ENCODE results near the gene KATNBL1. TPM values are rescaled to one million over a fixed set of nuclear protein-coding genes. Genes with fewer than 3 reads are reported as not detected.

KATNBL1 gene
- total and polyA plus RNA-seq, 4 donors: 16.4 to 64.7 (median 48.3) TPM

DNA sequence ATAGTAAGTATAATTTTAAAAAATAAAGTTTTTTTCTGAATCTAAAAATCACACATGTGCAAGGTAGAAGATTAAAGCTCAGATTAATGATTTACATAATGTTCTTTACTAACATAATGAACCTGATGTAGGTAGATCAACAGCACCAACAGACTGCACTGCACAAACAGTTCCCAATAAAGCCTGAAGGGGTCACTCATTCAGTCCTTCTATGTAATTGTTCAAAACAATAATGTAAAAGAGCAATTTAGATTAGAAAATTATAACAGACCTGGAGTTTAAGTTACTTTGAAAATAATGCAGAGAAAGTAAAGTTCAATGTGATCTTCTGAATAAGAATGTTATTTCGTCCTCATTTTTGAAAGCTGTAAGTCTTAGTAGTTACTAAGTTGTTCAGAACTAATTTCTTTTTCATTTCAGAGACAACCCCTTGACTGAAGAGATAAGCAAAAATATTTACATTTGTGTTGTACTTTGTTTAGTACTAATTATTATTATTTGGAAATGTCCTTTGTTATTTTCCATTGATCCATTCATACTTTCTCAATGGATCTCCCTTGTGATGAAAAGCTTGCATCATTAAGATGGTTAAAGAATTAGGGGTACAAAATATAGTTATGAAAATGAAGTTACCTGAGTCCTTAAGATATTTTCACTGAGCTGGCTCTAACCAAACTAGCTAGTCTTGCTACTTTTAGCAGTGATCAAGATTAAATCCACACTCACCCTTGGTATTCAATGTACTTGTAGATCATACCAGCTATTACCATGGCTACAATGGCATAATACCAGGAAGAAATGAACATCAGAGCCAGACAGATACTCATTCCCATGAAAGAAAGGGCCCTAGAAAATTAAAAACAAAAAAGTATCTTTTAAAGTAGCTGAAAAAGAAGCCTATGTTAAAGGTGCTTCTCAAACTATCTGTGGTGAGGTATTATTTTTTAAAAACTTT, 31.8 kb upstream of the KATNBL1 start:
- Histone ChIP-seq H3K9me3 (ENCODE audit: control insufficient read depth, low read length) (no peaks in the 10 kb centered on the region), H3K4me1 (ENCODE audit: control insufficient read depth in 1 of 2, insufficient read depth in 2 of 2, low read length in 2 of 2) (no peaks in the 10 kb centered on the region), H3K27ac (ENCODE audit: low read depth in 1 of 2, low read length in 2 of 2) (no peak overlapping the region), H3K27me3 (ENCODE audit: control insufficient read depth in 1 of 2, insufficient read depth in 2 of 2, low read length in 1 of 2) (no peaks in the 10 kb centered on the region), H3K36me3 (ENCODE audit: control insufficient read depth in 1 of 2, insufficient read depth in 2 of 2, low read length in 1 of 2) (peaks cover 10 to 12% of the 10 kb centered on the region in 2 donors), H3K4me3 (ENCODE audit: low read length in 2 of 2) (no peak overlapping the region)
- no peak for DNase-seq
- 40 to 42% methylated on average over 1 of the region's 1 CpG for WGBS, 2 donors
- intact Hi-C loops (cut with DNase I): loop anchor here in 1 of 2 donors (5.0 kb wide), 1 partner anchor 101 kb away; the partner anchor contains the start of genes NOP10 and NUTM1
- no peak for ATAC-seq (ENCODE audit: low FRiP score)

- 86 to 91% methylated on average over 3 of the region's 3 CpGs for WGBS, 2 donors
- no peaks in the 10 kb centered on the region for H3K9me3 ChIP-seq (ENCODE audit: control insufficient read depth, low read length)
- DNase-seq: no peak
- no peaks in the 10 kb centered on the region for H3K4me1 ChIP-seq (ENCODE audit: control insufficient read depth in 1 of 2, insufficient read depth in 2 of 2, low read length in 2 of 2)
- no peak overlapping the region for H3K27ac ChIP-seq (ENCODE audit: low read depth in 1 of 2, low read length in 2 of 2)
- no peaks in the 10 kb centered on the region for H3K27me3 ChIP-seq (ENCODE audit: control insufficient read depth in 1 of 2, insufficient read depth in 2 of 2, low read length in 1 of 2)
- H3K36me3 ChIP-seq (ENCODE audit: control insufficient read depth in 1 of 2, insufficient read depth in 2 of 2, low read length in 1 of 2): peaks cover 12% of the 10 kb centered on the region in 2 donors
- intact Hi-C loops (cut with DNase I): loop anchor here in 1 of 2 donors (5.0 kb wide), 1 partner anchor 102 kb away; the partner anchor contains the start of genes NOP10 and NUTM1
- H3K4me3 ChIP-seq (ENCODE audit: low read length in 2 of 2): no peak overlapping the region
- no peak for ATAC-seq (ENCODE audit: low FRiP score)
These were observed 30.6 kb upstream of the KATNBL1 start for GRCh38 chr15:34240537-34240936.

DNA sequence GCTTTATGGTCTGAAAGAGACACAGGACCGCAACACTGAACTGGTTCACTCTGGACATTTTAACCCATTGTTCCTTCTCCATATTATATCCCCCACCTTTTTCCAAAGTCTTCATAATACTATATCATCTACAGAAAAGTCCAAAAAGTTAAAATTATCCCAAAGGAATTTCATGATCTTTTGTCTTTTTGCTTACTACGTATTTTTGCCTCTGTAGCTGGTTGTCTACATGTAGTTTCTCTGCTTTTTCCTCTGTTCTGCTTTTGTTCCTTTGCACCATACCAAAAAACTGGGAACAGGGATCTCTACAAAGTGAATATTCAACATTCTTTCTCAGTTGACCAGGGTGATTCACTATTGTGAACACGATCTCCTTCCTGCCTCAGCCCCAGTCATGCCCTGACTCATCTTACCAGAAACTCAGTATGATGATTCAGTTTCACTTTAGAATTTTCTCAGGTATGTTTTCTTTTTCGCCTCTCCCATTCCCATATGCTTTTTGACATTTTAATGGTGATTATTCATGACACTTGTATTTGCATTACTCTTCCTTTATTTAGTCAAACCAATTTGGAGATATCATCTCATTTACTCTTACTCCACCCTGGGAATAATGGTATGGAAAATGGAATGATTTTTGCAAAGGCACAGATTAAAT, 29.4 kb upstream of the KATNBL1 start:
- ATAC-seq (ENCODE audit: low FRiP score): no peak
- Histone ChIP-seq H3K4me1 (ENCODE audit: control insufficient read depth in 1 of 2, insufficient read depth in 2 of 2, low read length in 2 of 2) (no peaks in the 10 kb centered on the region), H3K4me3 (ENCODE audit: low read length in 2 of 2) (no peak overlapping the region), H3K9me3 (ENCODE audit: control insufficient read depth, low read length) (no peaks in the 10 kb centered on the region), H3K27ac (ENCODE audit: low read depth in 1 of 2, low read length in 2 of 2) (no peak overlapping the region), H3K36me3 (ENCODE audit: control insufficient read depth in 1 of 2, insufficient read depth in 2 of 2, low read length in 1 of 2) (peaks cover 7 to 12% of the 10 kb centered on the region in 2 donors), H3K27me3 (ENCODE audit: control insufficient read depth in 1 of 2, insufficient read depth in 2 of 2, low read length in 1 of 2) (no peaks in the 10 kb centered on the region)
- DNase-seq: no peak
- intact Hi-C loops (cut with DNase I): loop anchor here (2.0 to 5.0 kb wide), 2 partner anchors 128 kb away; partner anchors contain the start of gene LPCAT4 (in 2 of the 2)
- WGBS, 2 donors: 68 to 70% methylated on average over 4 of the region's 4 CpGs

DNA sequence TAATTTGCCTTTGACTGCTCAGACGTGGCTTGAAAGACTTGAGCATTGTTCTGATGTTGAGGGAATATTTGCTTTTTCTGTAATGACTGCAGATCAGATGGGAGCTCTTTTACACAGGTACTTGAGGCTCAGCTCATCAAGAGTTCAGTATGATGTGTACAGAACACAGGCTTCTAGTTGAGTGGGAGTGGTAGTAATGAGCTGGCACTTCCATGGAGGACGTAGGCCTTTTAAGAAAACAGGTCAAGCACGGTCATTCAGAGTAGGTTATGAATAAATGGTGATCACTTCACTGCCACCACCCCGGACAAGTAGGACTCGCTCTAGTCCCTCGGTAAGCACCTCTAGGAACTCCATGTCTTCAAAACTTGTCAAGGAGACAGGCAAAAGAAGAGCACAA, 23.7 kb upstream of the KATNBL1 start:
- Histone ChIP-seq H3K27me3 (ENCODE audit: control insufficient read depth in 1 of 2, insufficient read depth in 2 of 2, low read length in 1 of 2) (no peaks in the 10 kb centered on the region), H3K27ac (ENCODE audit: low read depth in 1 of 2, low read length in 2 of 2) (no peak overlapping the region), H3K4me1 (ENCODE audit: control insufficient read depth in 1 of 2, insufficient read depth in 2 of 2, low read length in 2 of 2) (no peaks in the 10 kb centered on the region), H3K9me3 (ENCODE audit: control insufficient read depth, low read length) (no peaks in the 10 kb centered on the region), H3K4me3 (ENCODE audit: low read length in 2 of 2) (no peak overlapping the region), H3K36me3 (ENCODE audit: control insufficient read depth in 1 of 2, insufficient read depth in 2 of 2, low read length in 1 of 2) (peaks cover 4 to 6% of the 10 kb centered on the region in 2 donors)
- intact Hi-C loops (cut with DNase I): no loop called here
- 71% methylated on average over 6 of the region's 6 CpGs for WGBS, 2 donors
- ATAC-seq (ENCODE audit: low FRiP score) (no peak), DNase-seq (no peak)

DNA sequence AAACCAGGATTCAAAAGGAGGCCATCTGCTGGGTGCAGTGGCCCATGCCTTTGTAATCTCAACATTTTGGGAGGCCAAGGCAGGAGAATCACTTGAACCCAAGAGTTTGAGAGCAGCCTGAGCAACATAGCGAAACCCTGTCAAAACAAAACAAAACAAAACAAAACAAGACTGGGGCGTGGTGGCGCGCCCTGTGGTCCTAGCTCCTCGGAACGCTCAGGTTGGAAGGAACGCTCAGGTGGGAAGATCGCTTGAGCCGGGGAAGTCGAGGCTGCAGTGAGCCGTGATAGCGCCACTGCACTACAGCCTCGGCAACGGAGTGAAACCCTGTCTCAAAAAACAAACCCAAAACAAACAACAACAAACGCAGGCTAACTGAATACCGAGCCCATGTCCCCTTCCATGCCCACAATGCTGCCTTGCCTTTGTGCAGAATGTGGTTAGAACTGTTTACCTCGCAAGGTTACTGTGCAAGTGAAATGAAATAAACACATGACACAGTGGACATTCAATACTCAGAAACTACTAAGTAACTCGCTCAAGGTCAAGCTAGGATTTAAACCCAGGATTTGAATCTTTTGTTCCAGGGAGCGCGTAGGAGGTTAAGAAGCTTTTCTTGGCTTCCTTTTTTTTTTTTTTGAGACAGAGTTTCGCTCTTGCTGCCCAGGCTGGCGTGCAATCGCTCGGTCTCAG, 14.2 kb upstream of the KATNBL1 start:
- intact Hi-C loops (cut with DNase I): loop anchor here in 1 of 2 donors (2.0 to 10.0 kb wide), 2 partner anchors 121 to 361 kb away; partner anchors contain the start of genes GOLGA8B and PGBD4
- Histone ChIP-seq H3K27ac (ENCODE audit: low read depth in 1 of 2, low read length in 2 of 2) (peak overlapping the region in 1 of 2 donors; percentile 87), H3K9me3 (ENCODE audit: control insufficient read depth, low read length) (no peaks in the 10 kb centered on the region), H3K4me1 (ENCODE audit: control insufficient read depth in 1 of 2, insufficient read depth in 2 of 2, low read length in 2 of 2) (peaks cover 0 to 2% of the 10 kb centered on the region in 2 donors), H3K4me3 (ENCODE audit: low read length in 2 of 2) (peak overlapping the region; percentile 43 to 51), H3K36me3 (ENCODE audit: control insufficient read depth in 1 of 2, insufficient read depth in 2 of 2, low read length in 1 of 2) (peaks cover 0 to 3% of the 10 kb centered on the region in 2 donors), H3K27me3 (ENCODE audit: control insufficient read depth in 1 of 2, insufficient read depth in 2 of 2, low read length in 1 of 2) (no peaks in the 10 kb centered on the region)
- 42 to 49% methylated on average over 24 of the region's 24 CpGs for WGBS, 2 donors
- DNase-seq: no peak
- ATAC-seq (ENCODE audit: low FRiP score): no peak

DNA sequence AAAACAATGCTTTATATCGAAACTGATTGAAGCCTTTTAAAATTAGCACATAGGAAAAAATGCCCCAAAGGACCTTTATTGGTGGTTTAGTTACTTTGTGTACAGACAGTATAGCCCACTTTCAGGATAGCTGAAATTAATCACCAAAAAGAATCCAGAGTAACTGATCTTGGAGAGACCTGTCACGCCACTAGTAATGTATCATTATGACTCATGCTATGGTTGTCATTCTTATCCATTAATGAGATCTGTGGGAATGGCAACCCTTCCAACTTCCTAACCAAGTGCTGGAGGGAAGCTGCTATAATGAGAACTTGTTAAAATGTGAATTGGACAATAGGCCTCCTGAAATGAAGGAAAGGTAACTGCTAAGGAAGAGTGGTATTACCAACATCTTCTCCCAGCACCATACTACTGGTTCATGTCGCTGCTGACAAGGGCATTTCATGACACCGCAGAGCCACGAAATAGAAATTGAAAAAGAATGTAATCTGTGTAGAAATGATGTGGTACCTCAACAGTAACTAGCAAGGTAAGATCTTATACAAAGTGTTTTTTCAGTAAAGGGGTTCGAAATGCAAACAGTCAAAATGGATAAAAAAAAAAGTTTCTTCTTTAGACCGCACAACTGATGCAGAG, 7.8 kb upstream of the KATNBL1 start:
- no peaks in the 10 kb centered on the region for H3K9me3 ChIP-seq (ENCODE audit: control insufficient read depth, low read length)
- H3K4me1 ChIP-seq (ENCODE audit: control insufficient read depth in 1 of 2, insufficient read depth in 2 of 2, low read length in 2 of 2): no peaks in the 10 kb centered on the region
- intact Hi-C loops (cut with DNase I): no loop called here
- WGBS, 2 donors: 79 to 81% methylated on average over 7 of the region's 7 CpGs
- H3K36me3 ChIP-seq (ENCODE audit: control insufficient read depth in 1 of 2, insufficient read depth in 2 of 2, low read length in 1 of 2): no peaks in the 10 kb centered on the region
- H3K27ac ChIP-seq (ENCODE audit: low read depth in 1 of 2, low read length in 2 of 2): no peak overlapping the region
- DNase-seq: no peak
- no peak overlapping the region for H3K4me3 ChIP-seq (ENCODE audit: low read length in 2 of 2)
- no peaks in the 10 kb centered on the region for H3K27me3 ChIP-seq (ENCODE audit: control insufficient read depth in 1 of 2, insufficient read depth in 2 of 2, low read length in 1 of 2)
- no peak for ATAC-seq (ENCODE audit: low FRiP score)

DNA sequence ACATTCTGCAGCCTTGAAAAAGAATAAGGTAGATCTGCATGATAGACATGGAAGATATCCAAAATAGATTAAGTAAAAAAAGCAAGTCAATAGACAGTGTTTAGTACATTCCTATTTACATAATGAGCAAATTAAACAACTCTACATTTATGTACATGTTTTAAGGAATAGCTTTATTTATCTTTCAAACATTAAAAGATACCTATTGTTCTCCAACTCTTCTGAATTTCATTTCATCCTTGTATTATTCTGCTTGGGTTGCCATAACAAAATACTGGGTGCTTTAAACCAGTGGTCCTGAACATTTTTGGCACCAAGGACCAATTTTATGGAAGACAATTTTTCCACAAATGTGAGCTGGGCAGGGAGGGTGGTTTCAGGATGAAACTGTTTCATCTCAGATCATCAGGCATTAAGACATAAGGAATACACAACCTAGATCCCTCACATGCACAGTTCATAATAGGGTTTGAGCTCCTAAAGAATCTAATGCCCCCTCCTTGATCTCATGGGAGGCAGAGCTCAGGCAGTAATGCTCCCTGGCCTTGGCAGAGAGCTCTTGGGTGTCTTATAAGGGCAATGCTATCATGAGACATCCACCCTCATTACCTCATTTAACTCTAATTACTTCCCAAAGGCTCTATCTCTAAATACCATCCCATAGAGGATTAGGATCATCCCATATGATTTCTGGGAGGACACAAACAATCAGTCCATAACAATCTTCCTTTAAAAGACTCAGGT, 6.8 kb upstream of the KATNBL1 start:
- intact Hi-C loops (cut with DNase I): no loop called here

More for the DNA sequence above, 6.8 kb upstream of the KATNBL1 start:
- Histone ChIP-seq H3K36me3 (ENCODE audit: control insufficient read depth in 1 of 2, insufficient read depth in 2 of 2, low read length in 1 of 2) (no peaks in the 10 kb centered on the region), H3K4me1 (ENCODE audit: control insufficient read depth in 1 of 2, insufficient read depth in 2 of 2, low read length in 2 of 2) (no peaks in the 10 kb centered on the region), H3K4me3 (ENCODE audit: low read length in 2 of 2) (no peak overlapping the region), H3K9me3 (ENCODE audit: control insufficient read depth, low read length) (no peaks in the 10 kb centered on the region), H3K27ac (ENCODE audit: low read depth in 1 of 2, low read length in 2 of 2) (no peak overlapping the region), H3K27me3 (ENCODE audit: control insufficient read depth in 1 of 2, insufficient read depth in 2 of 2, low read length in 1 of 2) (no peaks in the 10 kb centered on the region)
- ATAC-seq (ENCODE audit: low FRiP score) (no peak), DNase-seq (no peak)
